OCI-LY3 (cell line): ENCODE measurements around the gene TRIM14.

Experiments used
- EZH2phosphoT487 ChIP-seq: fragments of 200-600 bp; shearing (Covaris generic); IDR thresholded peaks from 2 replicates; pipeline ENCODE4 v1.6.1; 2018; ENCODE audit warnings: antibody characterized with exemption, mixed run types, low read depth
- TF ChIP-seq, protein P1 (sequence below): fragments of 200-600, 300-600 bp; sonication (generic); IDR thresholded peaks from 2 replicates; pipeline ENCODE4 v1.5.1; 2014; ENCODE audit warnings: antibody characterized with exemption, low read length, low read depth

GRCh38 chr9:98040212-98040611 lies 78.8 kb downstream of the TRIM14 start:
- TF ChIP-seq, protein P1, sequence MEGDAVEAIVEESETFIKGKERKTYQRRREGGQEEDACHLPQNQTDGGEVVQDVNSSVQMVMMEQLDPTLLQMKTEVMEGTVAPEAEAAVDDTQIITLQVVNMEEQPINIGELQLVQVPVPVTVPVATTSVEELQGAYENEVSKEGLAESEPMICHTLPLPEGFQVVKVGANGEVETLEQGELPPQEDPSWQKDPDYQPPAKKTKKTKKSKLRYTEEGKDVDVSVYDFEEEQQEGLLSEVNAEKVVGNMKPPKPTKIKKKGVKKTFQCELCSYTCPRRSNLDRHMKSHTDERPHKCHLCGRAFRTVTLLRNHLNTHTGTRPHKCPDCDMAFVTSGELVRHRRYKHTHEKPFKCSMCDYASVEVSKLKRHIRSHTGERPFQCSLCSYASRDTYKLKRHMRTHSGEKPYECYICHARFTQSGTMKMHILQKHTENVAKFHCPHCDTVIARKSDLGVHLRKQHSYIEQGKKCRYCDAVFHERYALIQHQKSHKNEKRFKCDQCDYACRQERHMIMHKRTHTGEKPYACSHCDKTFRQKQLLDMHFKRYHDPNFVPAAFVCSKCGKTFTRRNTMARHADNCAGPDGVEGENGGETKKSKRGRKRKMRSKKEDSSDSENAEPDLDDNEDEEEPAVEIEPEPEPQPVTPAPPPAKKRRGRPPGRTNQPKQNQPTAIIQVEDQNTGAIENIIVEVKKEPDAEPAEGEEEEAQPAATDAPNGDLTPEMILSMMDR, result no peak
- TF ChIP-seq EZH2phosphoT487, result no peak
